NCI-H2081 (cell line): ENCODE measurements around the gene SMC6.

ENCODE experiments used
- DNase-seq, 2 experiments: peaks; one replicate each; lab custom pipeline; 2025; lab: John Stamatoyannopoulos, UW

The SMC6 gene

GRCh38 chr2:17649026-17649425, 104.6 kb downstream of the SMC6 start:
- no peak for DNase-seq

DNA sequence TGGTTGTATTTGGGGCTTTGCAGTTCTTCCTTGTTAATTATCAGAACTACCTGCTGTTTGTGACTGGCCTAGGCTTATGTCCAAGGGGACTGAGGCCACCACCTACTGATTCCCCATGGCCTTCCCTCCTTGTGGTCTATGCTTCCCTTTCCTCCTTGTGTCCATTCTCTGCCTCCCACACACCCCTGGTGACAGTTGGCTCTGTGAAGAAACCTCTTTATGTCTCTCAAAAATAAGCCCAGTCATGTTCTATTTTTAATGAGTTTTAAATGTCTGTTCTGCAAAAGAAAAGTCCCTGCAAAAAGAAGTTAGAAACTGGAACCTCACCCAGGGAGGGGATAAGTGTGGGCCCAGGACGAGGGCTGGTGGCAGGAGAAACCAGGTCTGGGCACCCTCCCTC, 105.0 kb downstream of the SMC6 start:
- DNase-seq: no peak

DNA sequence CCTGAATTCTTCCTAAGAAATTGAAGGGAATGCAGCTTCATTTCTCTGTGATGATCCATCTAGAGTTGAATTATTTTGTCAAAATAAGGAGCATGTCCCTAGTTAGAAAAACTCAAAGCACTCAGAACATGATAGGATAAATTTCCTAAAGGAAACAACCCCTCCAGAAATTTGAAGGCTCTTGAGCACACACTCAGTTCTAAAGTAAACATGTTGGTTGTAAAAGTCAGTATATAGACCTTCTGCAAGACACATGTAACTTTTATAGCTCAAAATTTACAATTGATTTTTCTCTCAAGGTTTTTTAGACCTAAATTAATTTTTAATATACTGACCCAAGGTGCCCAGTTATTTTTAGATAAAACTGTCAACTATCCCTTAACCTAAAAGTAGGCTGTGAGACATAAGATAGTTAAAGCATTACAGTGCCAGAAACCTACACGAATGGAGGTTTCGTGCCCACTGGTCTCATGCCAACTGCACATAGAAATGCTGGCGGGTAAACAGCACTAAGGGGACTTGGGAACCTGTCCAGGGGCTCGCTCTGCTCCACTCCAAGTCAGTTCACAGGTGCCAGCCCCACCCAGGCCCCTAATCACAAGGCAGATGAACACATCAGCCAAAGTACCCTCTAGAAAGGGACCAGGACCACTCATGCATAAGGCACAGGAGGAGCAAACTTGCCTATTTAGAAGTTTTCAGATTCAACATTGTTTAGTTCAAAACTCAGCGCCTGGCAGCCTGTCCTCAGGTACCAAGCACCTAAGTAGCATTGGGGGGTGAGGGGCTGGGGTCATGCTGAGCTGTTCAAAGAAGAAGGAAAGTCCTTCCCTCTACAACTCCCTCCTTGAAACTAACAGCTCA, 106.5 kb downstream of the SMC6 start:
- no peak for DNase-seq

GRCh38 chr2:17646081-17646554, 107.5 kb downstream of the SMC6 start:
- peak; percentile 53 to 62 for DNase-seq

DNA sequence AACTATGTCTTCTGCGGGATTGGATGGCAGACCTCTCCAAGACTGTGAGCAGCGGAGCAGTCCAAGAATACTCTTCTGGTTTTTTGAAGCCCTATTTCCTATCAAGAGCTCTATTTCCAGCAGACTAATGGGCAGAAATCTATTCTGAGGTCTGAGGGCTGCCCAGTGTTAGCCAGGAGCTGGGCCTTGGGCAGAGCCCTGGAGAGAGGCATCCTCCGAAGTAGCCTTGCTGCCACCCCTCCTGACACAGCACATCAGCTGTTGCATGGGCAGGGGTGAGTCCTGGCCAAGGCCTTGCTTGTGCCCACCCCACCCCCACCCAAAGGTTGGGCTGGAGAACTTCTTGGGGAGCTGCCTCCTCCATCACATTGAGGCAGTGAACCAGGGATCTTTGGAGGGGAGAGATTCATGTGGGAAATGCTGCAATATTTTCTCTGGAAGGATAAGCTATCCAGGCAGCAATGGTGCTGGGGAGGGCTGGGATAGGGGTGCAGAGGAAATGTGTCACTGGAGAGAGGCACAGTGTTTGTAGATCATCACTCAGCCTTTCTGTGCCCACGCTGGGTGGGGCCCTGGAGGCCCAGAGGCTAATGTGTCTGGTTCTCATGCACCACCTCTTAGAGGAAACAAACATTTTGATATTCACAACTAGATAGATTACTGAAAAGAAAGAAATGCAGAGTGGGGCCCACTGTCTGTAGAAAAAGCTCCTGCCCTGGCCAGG, 108.5 kb downstream of the SMC6 start:
- no peak for DNase-seq

DNA sequence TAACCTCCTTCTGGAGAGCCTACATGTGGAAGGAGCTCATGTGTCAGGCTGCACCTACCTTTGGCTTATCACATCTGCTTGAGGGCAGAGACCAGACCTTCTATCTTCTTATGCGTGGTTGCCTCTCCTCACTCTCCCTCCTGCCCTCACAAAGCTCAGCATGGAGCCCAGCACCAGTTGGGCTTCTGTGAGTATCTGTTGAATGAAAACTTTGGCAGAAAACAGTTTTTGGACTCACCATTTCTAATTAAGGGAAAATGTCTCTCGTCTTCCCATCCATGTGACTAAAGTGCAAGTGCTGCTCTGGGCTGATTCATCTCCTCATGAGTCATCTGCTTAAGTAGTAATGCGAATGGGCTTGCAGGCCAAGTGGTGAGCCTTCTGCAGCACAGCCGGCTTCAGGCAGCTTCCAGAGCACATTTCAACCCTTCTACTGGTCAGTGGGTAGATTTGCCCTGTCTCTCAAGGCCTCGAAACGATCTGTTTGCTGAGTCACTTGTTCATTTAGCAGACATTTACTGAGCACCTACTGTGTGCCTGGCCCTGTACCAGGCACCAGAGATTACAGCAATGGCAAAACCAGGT, 110.5 kb downstream of the SMC6 start:
- DNase-seq: no peak

GRCh38 chr2:17640406-17640805, 113.2 kb downstream of the SMC6 start:
- no peak for DNase-seq

GRCh38 chr2:17638196-17638743, 115.3 kb downstream of the SMC6 start:
- no peak for DNase-seq

- no peak for DNase-seq
Measured at GRCh38 chr2:17637131-17637906, 116.3 kb downstream of the SMC6 start.

- DNase-seq: no peak
Measured at GRCh38 chr2:17636257-17636656, 117.4 kb downstream of the SMC6 start.

DNA sequence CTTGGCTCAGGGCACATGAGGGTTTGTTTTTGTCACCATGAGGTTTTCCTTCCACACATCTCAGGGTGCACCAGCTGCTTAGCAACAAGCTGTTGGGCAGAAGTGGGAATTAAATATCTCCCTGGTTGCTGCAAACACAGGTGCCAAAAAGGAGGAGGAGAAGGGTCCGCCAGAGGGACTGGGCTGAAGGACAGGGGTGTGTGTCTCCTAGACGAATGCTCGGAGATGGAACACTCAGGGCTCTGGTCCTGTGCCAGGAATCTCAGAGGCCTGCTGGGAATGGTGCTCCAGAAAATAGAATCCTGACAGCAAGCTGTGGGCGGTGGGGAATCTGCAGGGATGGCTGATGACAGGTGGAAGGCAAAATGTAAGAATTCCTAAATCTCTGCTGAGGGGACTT, 118.6 kb downstream of the SMC6 start:
- no peak for DNase-seq

- DNase-seq: no peak
Measured at GRCh38 chr2:17630089-17630488, 123.5 kb downstream of the SMC6 start.

- no peak for DNase-seq
Measured at GRCh38 chr2:17628349-17629261, 125.0 kb downstream of the SMC6 start.

DNA sequence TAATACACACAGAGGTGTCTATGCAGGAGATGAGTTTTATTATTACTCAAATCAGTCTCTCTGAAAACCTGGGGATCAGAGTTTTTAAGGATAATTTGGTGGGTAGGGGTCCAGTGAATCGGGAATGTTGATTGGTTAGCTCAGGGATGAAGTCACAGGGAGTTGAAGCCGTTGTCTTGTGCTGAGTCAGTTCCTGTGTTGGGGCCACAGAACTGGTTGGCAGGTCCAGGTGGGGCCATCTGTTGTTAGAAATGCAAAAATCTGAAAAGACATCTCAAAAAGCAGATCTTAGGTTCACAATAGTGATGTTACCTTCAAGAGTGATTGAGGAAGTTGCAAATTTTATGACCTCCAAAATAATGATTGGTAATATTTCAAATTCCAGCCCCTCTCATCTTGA, 126.2 kb downstream of the SMC6 start:
- no peak for DNase-seq

GRCh38 chr2:17626986-17627385, 126.6 kb downstream of the SMC6 start:
- no peak for DNase-seq

DNA sequence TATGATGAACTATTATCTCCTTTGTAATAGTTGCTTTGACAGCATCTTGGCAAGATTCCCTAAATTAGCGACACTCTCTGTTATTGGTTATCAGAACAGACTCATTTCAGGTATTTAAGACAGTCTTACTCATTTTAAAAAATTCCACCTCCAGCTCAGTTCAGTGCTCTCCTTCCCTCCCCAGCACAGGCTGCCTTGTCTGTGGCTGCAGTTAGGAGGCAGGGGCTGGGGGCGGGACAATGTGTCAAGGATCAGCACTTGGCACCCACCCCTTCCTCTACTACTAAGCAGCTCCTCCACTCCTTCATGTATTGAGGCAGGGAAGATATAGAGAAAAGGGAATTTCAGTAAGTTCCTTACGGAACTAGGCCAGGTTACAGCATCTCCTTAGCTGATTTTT, 128.2 kb downstream of the SMC6 start:
- no peak for DNase-seq

DNA sequence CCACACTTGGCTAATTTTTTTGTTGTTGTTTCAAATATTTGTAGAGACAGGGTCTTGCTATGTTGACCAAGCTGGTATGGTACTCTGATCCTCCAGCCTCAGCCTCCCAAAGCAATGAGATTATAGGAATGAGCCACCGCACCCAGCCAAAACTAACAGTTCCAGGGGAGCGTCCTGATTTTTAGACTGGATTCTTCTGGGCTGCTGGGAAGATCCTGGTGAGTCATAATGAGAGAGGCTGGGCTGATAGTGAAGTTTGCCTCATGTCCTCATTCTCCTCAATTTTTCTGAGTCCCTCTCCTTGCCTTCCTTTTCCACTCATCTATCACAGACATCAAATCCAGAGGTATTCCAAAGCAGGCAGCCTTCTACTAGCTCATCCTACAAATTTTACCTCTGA, 131.8 kb downstream of the SMC6 start:
- no peak for DNase-seq

- DNase-seq: no peak
Measured at GRCh38 chr2:17620841-17621240, 132.8 kb downstream of the SMC6 start.

DNA sequence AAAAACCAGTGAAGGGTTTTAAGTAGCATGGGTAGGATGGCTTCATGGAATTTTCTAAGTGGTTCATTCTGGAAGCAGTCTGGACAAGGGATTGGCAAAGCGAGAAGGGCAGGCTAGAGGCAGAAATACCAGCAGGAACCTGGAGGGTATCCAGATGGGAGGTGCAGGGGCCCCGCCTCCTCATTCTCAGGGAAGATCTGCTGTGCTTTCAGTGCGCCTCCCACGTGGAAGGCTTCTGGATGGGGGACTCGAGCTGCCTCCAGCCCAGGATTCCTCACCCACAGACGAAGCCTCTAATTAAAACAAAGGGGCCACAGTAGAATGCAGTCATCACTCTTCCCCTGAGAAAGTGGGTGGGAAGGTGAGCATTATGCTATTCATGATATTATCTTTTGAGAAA, 133.3 kb downstream of the SMC6 start:
- DNase-seq: peak in 1 of 2 experiments; percentile 10

DNA sequence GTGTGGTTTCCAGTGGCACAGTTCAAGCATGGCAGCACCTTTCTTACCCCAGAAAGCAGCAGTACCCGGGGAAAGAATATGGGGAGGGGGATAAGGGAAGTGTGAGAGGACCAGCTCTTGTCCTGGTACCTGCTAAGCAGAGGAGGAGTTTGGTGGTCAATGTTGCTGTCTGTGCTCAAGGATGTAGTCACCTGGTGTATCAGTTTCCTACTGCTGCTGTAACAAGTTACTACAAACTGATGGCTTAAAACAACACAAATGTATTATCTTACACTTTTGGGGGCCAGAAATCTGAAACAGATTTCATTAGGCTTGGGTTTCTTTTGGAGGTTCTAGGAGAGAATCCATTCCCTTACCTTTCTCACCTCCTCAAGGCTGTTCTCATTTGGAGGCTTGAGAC, 135.7 kb downstream of the SMC6 start:
- DNase-seq: no peak

DNA sequence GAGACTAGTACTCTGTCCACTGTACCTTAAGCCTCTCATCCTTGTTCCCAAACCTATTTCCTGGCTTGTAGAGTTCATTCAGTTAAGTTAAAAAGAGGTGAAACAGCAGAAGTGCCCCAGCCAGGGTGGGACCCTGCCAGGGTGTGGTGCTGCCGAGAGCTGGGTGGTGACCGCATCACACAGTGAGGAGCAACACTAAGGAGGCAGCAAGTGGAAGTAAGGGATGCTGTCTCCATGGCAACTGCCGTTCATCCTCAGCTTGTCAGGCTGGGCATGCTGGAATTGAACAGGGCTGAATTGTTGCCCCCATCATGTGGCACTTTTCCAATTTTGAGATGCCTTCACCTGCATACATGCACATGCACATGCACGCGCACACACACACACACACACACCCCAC, 136.1 kb downstream of the SMC6 start:
- no peak for DNase-seq
